Lower leg skin (tissue), 4 donors: ENCODE data around the gene CAB39L. TPM values are rescaled to one million over a fixed set of nuclear protein-coding genes. Genes with fewer than 3 reads are reported as not detected.

Experiments used
- DNase-seq, 2 donors: peaks; one replicate each; pipeline ENCODE4 v3.0.0-alpha.2; 2019; ENCODE audit warnings: low spot score in 2 of 2
- H3K4me3 ChIP-seq: fragments of 200-600 bp; sonication (generic); 2 replicates; pipeline ENCODE4 v1.5.1; 2017; ENCODE audit warnings: mild to moderate bottlenecking, low read depth; ENCODE audit not compliant: poor library complexity, severe bottlenecking
- POLR2A ChIP-seq, 2 donors: fragments of 450-650 bp; IDR thresholded peaks; one replicate each; pipeline ENCODE4 v1.6.1; 2016 to 2017; ENCODE audit warnings: antibody characterized with exemption in 2 of 2, mild to moderate bottlenecking in 1 of 2, moderate library complexity in 1 of 2
- WGBS, 2 donors: methylation state at CpG; one replicate each; pipeline ENCODE4 v1.1.5; 2018; 5-methylcytosine and 5-hydroxymethylcytosine counted together
- intact Hi-C: fragments of 100-400 bp; cut with DNase I; formaldehyde crosslinking; loops from one replicate; pipeline ENCODE4 v1.15.0; 2023; ENCODE audit warnings: low total_unique reads
- total RNA-seq, 4 donors: library from RNA; depleted of rRNA; stranded (reverse); fragments of >200 nt; gene quantifications; one replicate each; pipeline ENCODE4 v1.1.0, GENCODE V29; 2016
- TF ChIP-seq, protein P1 (sequence below), 3 donors: fragments of 450-650 bp; IDR thresholded peaks; one replicate each; pipeline ENCODE4 v1.5.1; 2016; ENCODE audit warnings: antibody characterized with exemption in 3 of 3, mild to moderate bottlenecking in 3 of 3, moderate library complexity in 2 of 3

Gene CAB39L
- total RNA-seq, 4 donors from 2014 or later = 14.9 to 31.1 (median 26.3) TPM

DNA sequence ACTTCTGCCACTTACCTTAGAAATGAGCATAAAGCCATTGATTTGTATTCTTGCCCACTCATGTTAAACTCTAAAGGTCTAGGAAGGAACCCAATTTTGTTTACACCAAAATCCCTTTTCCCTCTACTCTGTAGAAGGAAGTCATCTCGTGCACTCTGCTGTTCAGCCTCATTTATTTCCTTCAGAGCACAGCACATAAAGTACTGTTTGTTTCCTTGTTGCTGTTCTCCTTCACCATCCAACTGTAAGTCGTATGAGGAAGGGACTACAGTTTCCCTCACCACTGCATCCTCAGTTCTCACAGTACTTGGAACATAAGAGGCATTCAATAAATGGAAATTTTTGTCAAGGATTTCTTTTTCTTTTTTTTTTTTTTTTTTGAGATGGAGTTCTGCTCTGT is 171.6 kb downstream of the CAB39L start:
- H3K4me3 ChIP-seq = no peak overlapping the region
- TF ChIP-seq, protein P1, sequence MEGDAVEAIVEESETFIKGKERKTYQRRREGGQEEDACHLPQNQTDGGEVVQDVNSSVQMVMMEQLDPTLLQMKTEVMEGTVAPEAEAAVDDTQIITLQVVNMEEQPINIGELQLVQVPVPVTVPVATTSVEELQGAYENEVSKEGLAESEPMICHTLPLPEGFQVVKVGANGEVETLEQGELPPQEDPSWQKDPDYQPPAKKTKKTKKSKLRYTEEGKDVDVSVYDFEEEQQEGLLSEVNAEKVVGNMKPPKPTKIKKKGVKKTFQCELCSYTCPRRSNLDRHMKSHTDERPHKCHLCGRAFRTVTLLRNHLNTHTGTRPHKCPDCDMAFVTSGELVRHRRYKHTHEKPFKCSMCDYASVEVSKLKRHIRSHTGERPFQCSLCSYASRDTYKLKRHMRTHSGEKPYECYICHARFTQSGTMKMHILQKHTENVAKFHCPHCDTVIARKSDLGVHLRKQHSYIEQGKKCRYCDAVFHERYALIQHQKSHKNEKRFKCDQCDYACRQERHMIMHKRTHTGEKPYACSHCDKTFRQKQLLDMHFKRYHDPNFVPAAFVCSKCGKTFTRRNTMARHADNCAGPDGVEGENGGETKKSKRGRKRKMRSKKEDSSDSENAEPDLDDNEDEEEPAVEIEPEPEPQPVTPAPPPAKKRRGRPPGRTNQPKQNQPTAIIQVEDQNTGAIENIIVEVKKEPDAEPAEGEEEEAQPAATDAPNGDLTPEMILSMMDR (IDR thresholded peaks at IDR 0.05) = no peak
- TF ChIP-seq POLR2A (IDR thresholded peaks at IDR 0.05) = no peak
- intact Hi-C loops = no loop called here
- WGBS, 2 donors = 62 to 70% methylated on average over 2 of the region's 2 CpGs
- no peak for DNase-seq

DNA sequence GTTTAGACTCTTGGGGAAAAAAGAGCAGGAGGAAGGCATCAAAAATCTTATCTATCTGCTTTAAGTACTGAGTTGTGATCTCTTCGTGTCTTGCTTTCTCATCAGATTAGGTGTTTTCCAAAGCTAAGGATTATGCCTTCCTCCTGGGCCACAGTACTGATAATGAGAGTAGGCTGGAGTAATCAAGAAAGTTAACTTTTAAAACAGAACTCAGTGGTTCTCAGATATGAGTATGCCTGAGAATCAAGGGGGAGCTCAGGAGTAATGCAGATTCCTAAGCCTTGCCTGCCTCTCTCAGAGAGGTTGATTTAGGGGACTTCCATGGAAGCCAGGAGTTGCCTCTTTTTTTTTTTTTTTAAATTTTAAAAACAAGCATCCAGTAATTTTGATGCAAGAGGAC is 172.6 kb downstream of the CAB39L start:
- intact Hi-C loops = no loop called here
- no peak overlapping the region for H3K4me3 ChIP-seq
- 0 to 76% methylated on average over 1 of the region's 1 CpG for WGBS, 2 donors
- DNase-seq = no peak
- TF ChIP-seq, protein P1 (IDR thresholded peaks at IDR 0.05) = no peak

DNA sequence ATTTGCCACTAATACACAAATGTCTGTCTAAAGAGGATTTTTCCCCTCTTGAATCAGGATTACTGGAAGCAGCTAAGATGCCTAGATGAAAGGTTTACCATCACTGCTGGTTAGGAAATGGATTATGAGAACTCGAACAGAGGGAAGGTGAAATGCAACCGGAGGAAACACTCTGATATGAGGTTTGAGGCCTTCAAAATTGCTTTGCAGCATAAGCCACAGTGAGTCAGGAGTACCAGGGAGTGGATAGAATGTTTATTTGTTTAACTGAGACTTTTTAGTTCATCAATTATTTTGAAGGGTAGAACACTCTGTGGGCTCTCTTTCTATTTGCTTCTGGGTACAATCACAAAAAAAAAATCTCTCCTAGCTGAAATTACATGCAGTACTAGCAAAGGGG is 178.0 kb downstream of the CAB39L start:
- TF ChIP-seq POLR2A (IDR thresholded peaks at IDR 0.05) = no peak
- TF ChIP-seq, protein P1 (IDR thresholded peaks at IDR 0.05) = no peak
- WGBS, 2 donors = 80 to 86% methylated on average over 2 of the region's 2 CpGs

DNA sequence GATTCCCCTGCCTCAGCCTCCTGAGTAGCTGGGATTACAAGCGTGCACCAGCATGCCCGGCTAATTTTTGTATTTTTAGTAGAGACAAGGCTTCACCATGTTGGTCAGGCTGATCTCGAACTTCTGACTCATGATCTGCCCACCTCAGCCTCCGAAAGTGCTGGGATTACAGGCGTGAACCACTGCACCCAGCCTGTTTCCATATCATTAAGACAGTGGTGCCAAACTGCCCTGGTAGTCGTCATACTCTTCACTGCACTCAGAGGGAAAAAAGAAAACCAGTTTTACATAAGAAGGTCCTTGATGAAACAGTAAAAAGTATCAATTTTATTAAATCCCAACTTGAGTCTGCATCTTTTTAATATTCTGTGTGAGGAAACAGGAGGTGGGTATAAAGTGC is 181.2 kb downstream of the CAB39L start:
- TF ChIP-seq POLR2A (IDR thresholded peaks at IDR 0.05) = no peak
- TF ChIP-seq, protein P1 (IDR thresholded peaks at IDR 0.05) = no peak
- DNase-seq = no peak
- WGBS, 2 donors = 93% methylated on average over 6 of the region's 6 CpGs
- intact Hi-C loops = no loop called here
- no peak overlapping the region for H3K4me3 ChIP-seq

More for the DNA sequence above, 178.0 kb downstream of the CAB39L start:
- no peak overlapping the region for H3K4me3 ChIP-seq
- DNase-seq = no peak
- intact Hi-C loops = no loop called here

DNA sequence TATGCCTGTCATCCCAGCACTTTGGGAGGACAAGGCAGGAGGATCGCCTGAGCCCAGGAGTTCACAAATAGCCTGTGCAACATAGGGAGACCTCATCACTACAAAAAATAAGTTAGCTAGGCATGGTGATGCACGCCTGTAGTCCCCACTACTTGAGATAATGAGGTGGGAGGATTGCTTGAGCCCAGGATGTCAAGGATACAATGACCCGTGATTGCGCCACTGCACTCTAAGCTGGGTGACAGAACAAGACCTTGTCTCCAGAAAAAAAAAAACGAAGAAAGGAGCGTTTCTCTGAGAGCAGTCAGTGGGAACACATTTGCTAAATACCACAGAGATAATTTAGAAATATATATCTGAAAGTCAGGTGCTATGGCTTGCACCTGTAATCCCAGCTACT is 184.3 kb downstream of the CAB39L start:
- DNase-seq = no peak
- H3K4me3 ChIP-seq = no peak overlapping the region
- WGBS, 2 donors = 94 to 97% methylated on average over 6 of the region's 6 CpGs
- TF ChIP-seq, protein P1 (IDR thresholded peaks at IDR 0.05) = no peak
- no peak for TF ChIP-seq POLR2A (IDR thresholded peaks at IDR 0.05)
- intact Hi-C loops = no loop called here

Other genes with a start within 250 kb of the CAB39L start
- not detected for gene MLNR, start 223.7 kb downstream of the CAB39L start, total RNA-seq
- 1 to 10 TPM in 3 of 4 donors, under 1 TPM in 1; 0.84 to 7.2 (median 1.9) TPM for gene CDADC1, start 196.1 kb downstream of the CAB39L start, total RNA-seq
- 10 to 100 TPM in 2 of 4 donors, 1 to 10 TPM in 2; 9.3 to 14.4 (median 9.9) TPM for gene SETDB2, start 210 bp upstream of the CAB39L start, total RNA-seq
- gene PHF11, start 51.9 kb upstream of the CAB39L start, total RNA-seq = 10 to 100 TPM; 21.2 to 49.4 (median 32.0) TPM
- gene RCBTB1, start 141.5 kb upstream of the CAB39L start, total RNA-seq = 10 to 100 TPM in 1 of 4 donors, 1 to 10 TPM in 3; 4.4 to 12.8 (median 6.5) TPM
- under 1 TPM in 2 of 4 donors, not detected in 2; 0.19 to 0.51 TPM for gene ARL11, start 184.4 kb upstream of the CAB39L start, total RNA-seq
- 100 to 1,000 TPM in 2 of 4 donors, 10 to 100 TPM in 2; 76.4 to 125 (median 99.4) TPM for gene EBPL, start 247.4 kb upstream of the CAB39L start, total RNA-seq